GM10266 (cell line): ENCODE results near the gene KRTAP13-1.

Source experiments
- DNase-seq: peaks from one replicate; pipeline ENCODE4 v3.0.0; 2012; ENCODE audit errors: extremely low spot score
- CTCF ChIP-seq: IDR thresholded peaks from 2 replicates; pipeline ENCODE4 v1.5.1; 2012; ENCODE audit warnings: mild to moderate bottlenecking, low read depth; ENCODE audit not compliant: control insufficient read depth, insufficient read depth; ENCODE audit errors: missing control alignments

Gene KRTAP13-1

GRCh38 chr21:30382201-30382600 is 13.6 kb upstream of the KRTAP13-1 start:
- no peak for TF ChIP-seq CTCF
- no peak for DNase-seq

GRCh38 chr21:30391492-30392025 is 4.3 kb upstream of the KRTAP13-1 start:
- no peak for DNase-seq
- TF ChIP-seq CTCF: no peak

GRCh38 chr21:30408782-30409494 is 13.1 kb downstream of the KRTAP13-1 start:
- DNase-seq: no peak
- no peak for TF ChIP-seq CTCF

- DNase-seq: no peak
- TF ChIP-seq CTCF: no peak
These were observed 20.2 kb downstream of the KRTAP13-1 start for GRCh38 chr21:30415993-30416392.

- TF ChIP-seq CTCF: no peak
- DNase-seq: no peak
These were observed 30.0 kb downstream of the KRTAP13-1 start, which contains the start of gene KRTAP13-3 for GRCh38 chr21:30425826-30426225. Gene KRTAP13-3 (minus strand): TSS chr21:30425926. CDS start chr21:30425912, 14 bp downstream.

- TF ChIP-seq CTCF: no peak
- no peak for DNase-seq
These were observed 30.9 kb downstream of the KRTAP13-1 start for GRCh38 chr21:30426731-30427130.

- no peak for DNase-seq
These were observed 34.4 kb downstream of the KRTAP13-1 start, which contains the start of gene KRTAP13-4 for GRCh38 chr21:30430170-30430655. Gene KRTAP13-4 (plus strand): TSS chr21:30430220. CDS start chr21:30430276, 56 bp downstream.

More at GRCh38 chr21:30430170-30430655, 34.4 kb downstream of the KRTAP13-1 start, which contains the start of gene KRTAP13-4:
- no peak for TF ChIP-seq CTCF
